PC-9 (cell line): Measurements from ENCODE around the gene COQ9. TPM values are rescaled to one million over a fixed set of nuclear protein-coding genes. Genes with fewer than 3 reads are reported as not detected.

Source experiments
- BruUV-seq: library from RNA; stranded (reverse); fragments of 400-500 nt; replicated peaks from 2 replicates; lab custom pipeline; 2021; lab: Mats Ljungman, UMichigan
- CTCF ChIA-PET: fragments of 300-600 bp; sonication (Branson Sonifier 250); formaldehyde crosslinking; loops from one replicate; lab custom pipeline; 2022; ENCODE audit warnings: antibody characterized with exemption; lab: Charles Lee
- POLR2A ChIA-PET: fragments of 300-600 bp; sonication (Branson Sonifier 250); formaldehyde crosslinking; loops from one replicate; lab custom pipeline; 2022; ENCODE audit warnings: antibody characterized with exemption; ENCODE audit not compliant: unreplicated experiment; lab: Charles Lee
- DNase-seq, 2 experiments: peaks; one replicate each; pipeline versions ENCODE4 v3.0.0 to v3.0.0-alpha.2; 2015 to 2022; ENCODE audit warnings: mixed read lengths in 1 of 2
- H2AFZ ChIP-seq: fragments of 200-600 bp; sonication (generic); 2 replicates; pipeline ENCODE4 v1.8.1; 2017; ENCODE audit warnings: antibody characterized with exemption
- H3F3A ChIP-seq: fragments of 200-600 bp; sonication (generic); 2 replicates; pipeline ENCODE4 v1.8.1; 2017; ENCODE audit warnings: antibody characterized with exemption, mild to moderate bottlenecking, low read depth; ENCODE audit not compliant: insufficient read depth
- H3K27ac ChIP-seq: fragments of 200-600 bp; sonication (generic); 2 replicates; pipeline ENCODE4 v1.6.1; 2016; ENCODE audit warnings: mixed run types
- H3K27me3 ChIP-seq: fragments of 200-600 bp; sonication (generic); 2 replicates; pipeline ENCODE4 v1.6.1; 2016; ENCODE audit warnings: low read depth, mixed run types; ENCODE audit not compliant: insufficient read depth
- H3K36me3 ChIP-seq: fragments of 200-600 bp; sonication (generic); 2 replicates; pipeline ENCODE4 v1.6.1; 2016; ENCODE audit warnings: low read depth, mixed run types
- H3K4me1 ChIP-seq: fragments of 200-600 bp; sonication (generic); replicated peaks from 2 replicates; pipeline ENCODE4 v1.6.1; 2016; ENCODE audit warnings: mixed run types; ENCODE audit not compliant: insufficient read depth
- H3K4me2 ChIP-seq: fragments of 200-600 bp; sonication (generic); 2 replicates; pipeline ENCODE4 v1.6.1; 2017; ENCODE audit warnings: mixed run types
- H3K4me3 ChIP-seq: fragments of 200-600 bp; sonication (generic); 2 replicates; pipeline ENCODE4 v1.6.1; 2016; ENCODE audit warnings: mixed run types
- H3K79me2 ChIP-seq: fragments of 200-600 bp; sonication (generic); 2 replicates; pipeline ENCODE4 v1.6.1; 2017; ENCODE audit warnings: low read depth, mixed run types
- H3K9me2 ChIP-seq: fragments of 200-600 bp; sonication (generic); 2 replicates; pipeline ENCODE4 v1.8.1; 2017; ENCODE audit warnings: mild to moderate bottlenecking; ENCODE audit not compliant: insufficient read depth
- H3K9me3 ChIP-seq: fragments of 200-600 bp; sonication (generic); 2 replicates; pipeline ENCODE4 v1.8.1; 2016; ENCODE audit warnings: low read depth; ENCODE audit not compliant: insufficient read depth
- H4K20me1 ChIP-seq: fragments of 200-600 bp; sonication (generic); 2 replicates; pipeline ENCODE4 v1.8.1; 2017; ENCODE audit not compliant: insufficient read depth
- CTCF ChIP-seq: fragments of 200-600 bp; sonication (generic); conservative IDR thresholded peaks from 2 replicates; pipeline ENCODE4 v1.6.1; 2017; ENCODE audit warnings: mixed run types, antibody characterized with exemption, mild to moderate bottlenecking, moderate library complexity
- EZH2 ChIP-seq: fragments of 200-600 bp; sonication (generic); IDR thresholded peaks from 2 replicates; pipeline ENCODE4 v1.8.0; 2017; ENCODE audit warnings: antibody characterized with exemption, low read depth
- intact Hi-C: fragments of 100-400 bp; cut with micrococcal nuclease; formaldehyde crosslinking; loops from one replicate; pipeline ENCODE4 v1.10.0; 2022; ENCODE audit not compliant: unreplicated experiment
- total RNA-seq: library from RNA; stranded (reverse); gene quantifications from 2 replicates; pipeline ENCODE4 v1.2.3, GENCODE V29; 2021

Gene COQ9
- total RNA-seq, 1 experiment from 2014 or later, result 58.3 TPM

- Histone ChIP-seq H4K20me1 (no peaks in the 10 kb centered on the region), H3K36me3 (peaks cover 12% of the 10 kb centered on the region; the same call in 1 of the 2 replicates), H3K9me2 (no peaks in the 10 kb centered on the region), H3F3A (no peaks in the 10 kb centered on the region), H2AFZ (no peak overlapping the region), H3K4me1 (no peaks in the 10 kb centered on the region), H3K27ac (no peak overlapping the region), H3K4me3 (no peak overlapping the region), H3K79me2 (no peaks in the 10 kb centered on the region), H3K9me3 (no peaks in the 10 kb centered on the region), H3K4me2 (no peak overlapping the region), H3K27me3 (no peaks in the 10 kb centered on the region)
- CTCF ChIA-PET, result no interaction called here
- no TSS peak for BruUV-seq
- POLR2A ChIA-PET, result no interaction called here
- DNase-seq, result no peak
- TF ChIP-seq EZH2, result no peak
- no peak for TF ChIP-seq CTCF
- intact Hi-C loops, result no loop called here
These were observed 24.8 kb downstream of the COQ9 start for GRCh38 chr16:57471852-57472664.

GRCh38 chr16:57472665-57473060 is 25.4 kb downstream of the COQ9 start:
- H3K9me2 ChIP-seq, result no peaks in the 10 kb centered on the region
- H4K20me1 ChIP-seq, result no peaks in the 10 kb centered on the region
- H3K27ac ChIP-seq, result no peak overlapping the region
- no TSS peak for BruUV-seq
- intact Hi-C loops, result no loop called here
- ChIA-PET POLR2A (no interaction called here), CTCF (no interaction called here)
- no peak for TF ChIP-seq EZH2
- TF ChIP-seq CTCF, result no peak
- no peak overlapping the region for H3K4me2 ChIP-seq
- H3F3A ChIP-seq, result no peaks in the 10 kb centered on the region
- DNase-seq, result no peak
- peaks cover 12% of the 10 kb centered on the region; the same call in 1 of the 2 replicates for H3K36me3 ChIP-seq
- H3K9me3 ChIP-seq, result no peaks in the 10 kb centered on the region
- H3K79me2 ChIP-seq, result no peaks in the 10 kb centered on the region
- no peaks in the 10 kb centered on the region for H3K27me3 ChIP-seq
- no peak overlapping the region for H2AFZ ChIP-seq
- H3K4me1 ChIP-seq, result no peaks in the 10 kb centered on the region
- H3K4me3 ChIP-seq, result no peak overlapping the region

- Histone ChIP-seq H3K27me3 (no peaks in the 10 kb centered on the region), H3F3A (no peaks in the 10 kb centered on the region), H3K9me3 (no peaks in the 10 kb centered on the region), H2AFZ (no peak overlapping the region), H3K9me2 (no peaks in the 10 kb centered on the region), H3K4me1 (no peaks in the 10 kb centered on the region), H3K36me3 (peaks cover 10% of the 10 kb centered on the region; the same call in 1 of the 2 replicates), H3K27ac (no peak overlapping the region), H3K4me3 (no peak overlapping the region), H3K79me2 (no peaks in the 10 kb centered on the region), H4K20me1 (no peaks in the 10 kb centered on the region), H3K4me2 (no peak overlapping the region)
- intact Hi-C loops, result no loop called here
- TF ChIP-seq EZH2, result no peak
- no peak for TF ChIP-seq CTCF
- BruUV-seq, result no TSS peak
- POLR2A ChIA-PET, result no interaction called here
- CTCF ChIA-PET, result no interaction called here
- DNase-seq, result no peak
These were observed 26.0 kb downstream of the COQ9 start for GRCh38 chr16:57473176-57473840.
